HCT116 (cell line): ENCODE results near the gene LCN15. TPM values are rescaled to one million over a fixed set of nuclear protein-coding genes. Genes with fewer than 3 reads are reported as not detected.
A peak's percentile ranks its signal among the peaks of the same experiment; 100 is the strongest.

Experiments used
- ATAC-seq: fragments of 200-7000 bp; cut with Tn5 transposase; 2 replicates; pipeline ENCODE4 v1.9.1; 2020; ENCODE audit warnings: mild to moderate bottlenecking, moderate library complexity
- BruUV-seq: library from RNA; stranded (reverse); fragments of 400-500 nt; replicated peaks from 2 replicates; lab custom pipeline; 2021; lab: Mats Ljungman, UMichigan
- CTCF ChIA-PET: fragments of 300-600 bp; sonication (Branson Sonifier 250); formaldehyde crosslinking; loops from one replicate; lab custom pipeline; 2021; ENCODE audit warnings: antibody characterized with exemption; lab: Charles Lee
- POLR2A ChIA-PET: fragments of 300-600, 350-600 bp; sonication (Branson Sonifier 250); formaldehyde crosslinking; loops from one replicate; lab custom pipeline; 2021; ENCODE audit warnings: antibody characterized with exemption; lab: Charles Lee
- RAD21 ChIA-PET, 2 experiments: fragments of 300-600 bp; sonication (Branson Sonifier 250); formaldehyde crosslinking; loops; one replicate each; lab custom pipeline; 2023; ENCODE audit warnings: low total read pairs in 2 of 2; ENCODE audit not compliant: uncharacterized antibody in 2 of 2, unreplicated experiment in 2 of 2, low non-redundant PET in 1 of 2; lab: Charles Lee
- DNase-seq: peaks from one replicate; pipeline ENCODE4 v3.0.0-alpha.2; 2010; ENCODE audit warnings: low read depth, low spot score
- H2AFZ ChIP-seq: fragments of 200-600 bp; shearing (Covaris generic), sonication (generic); 2 replicates; pipeline ENCODE4 v1.6.1; 2017; ENCODE audit warnings: low read depth, mixed run types, mixed read lengths, antibody characterized with exemption, low read length; ENCODE audit not compliant: poor library complexity, severe bottlenecking
- H3K27ac ChIP-seq: 2 replicates; pipeline ENCODE4 v1.5.1; 2012; ENCODE audit warnings: low read depth, low read length
- H3K27me3 ChIP-seq: fragments of 200-600 bp; sonication (generic); 2 replicates; pipeline ENCODE4 v1.6.1; 2016; ENCODE audit warnings: mixed run types, low read length, mixed read lengths; ENCODE audit not compliant: insufficient read depth
- H3K36me3 ChIP-seq, 2 experiments: fragments of 200-500 bp in 1 of 2; fragments of 200-600 bp in 1 of 2; sonication (Bioruptor generic) in 1 of 2; sonication (generic) in 1 of 2; 2 replicates each; pipeline versions ENCODE4 v1.5.1 to v1.6.1; 2014 to 2016; ENCODE audit warnings: low read length in 2 of 2, inconsistent platforms in 1 of 2, mixed read lengths in 1 of 2, mixed run types in 1 of 2; ENCODE audit not compliant: insufficient read depth in 2 of 2, control insufficient read depth in 1 of 2
- H3K4me1 ChIP-seq, 2 experiments: fragments of 200-600 bp in 1 of 2; sonication (generic) in 1 of 2; 2 replicates each; pipeline versions ENCODE4 v1.5.1 to v1.6.1; 2012 to 2017; ENCODE audit warnings: low read length in 2 of 2, inconsistent platforms in 1 of 2, mild to moderate bottlenecking in 1 of 2, mixed read lengths in 1 of 2, mixed run types in 1 of 2, moderate library complexity in 1 of 2; ENCODE audit not compliant: insufficient read depth in 2 of 2, control insufficient read depth in 1 of 2
- H3K4me2 ChIP-seq: fragments of 200-600 bp; sonication (generic); 2 replicates; pipeline ENCODE4 v1.6.1; 2017; ENCODE audit warnings: mixed run types, low read length, mixed read lengths
- H3K4me3 ChIP-seq, 2 experiments: fragments of 200-600 bp in 1 of 2; sonication (generic) in 1 of 2; replicated peaks in 1 of 2; 2 replicates each; pipeline ENCODE4 v1.5.1; 2011 to 2016; ENCODE audit warnings: low read length in 2 of 2, control low read depth in 1 of 2, low read depth in 1 of 2, mild to moderate bottlenecking in 1 of 2, mixed read lengths in 1 of 2, mixed run types in 1 of 2
- H3K79me2 ChIP-seq: fragments of 200-600 bp; sonication (generic); 2 replicates; pipeline ENCODE4 v1.6.1; 2017; ENCODE audit warnings: mild to moderate bottlenecking, mixed run types, low read length, moderate library complexity, mixed read lengths; ENCODE audit not compliant: insufficient read depth
- H3K9ac ChIP-seq: fragments of 200-600 bp; sonication (generic); 2 replicates; pipeline ENCODE4 v1.6.1; 2016; ENCODE audit warnings: low read length, mixed read lengths
- H3K9me2 ChIP-seq: fragments of 200-600 bp; sonication (generic), shearing (Covaris generic); 2 replicates; pipeline ENCODE4 v1.6.1; 2017; ENCODE audit warnings: mixed run types, mild to moderate bottlenecking, moderate library complexity; ENCODE audit not compliant: insufficient read depth
- H3K9me3 ChIP-seq, 2 experiments: fragments of 200-500 bp in 1 of 2; fragments of 200-600 bp in 1 of 2; sonication (Bioruptor generic) in 1 of 2; sonication (generic) in 1 of 2; 2 replicates each; pipeline ENCODE4 v1.6.1; 2014 to 2017; ENCODE audit warnings: low read length in 2 of 2, mixed read lengths in 2 of 2, inconsistent platforms in 1 of 2, low read depth in 1 of 2, mild to moderate bottlenecking in 1 of 2, mixed run types in 1 of 2, moderate library complexity in 1 of 2; ENCODE audit not compliant: control insufficient read depth in 1 of 2, insufficient read depth in 1 of 2
- H4K20me1 ChIP-seq: fragments of 200-600 bp; sonication (generic), shearing (Covaris generic); 2 replicates; pipeline ENCODE4 v1.6.1; 2017; ENCODE audit warnings: mixed run types, mild to moderate bottlenecking, moderate library complexity; ENCODE audit not compliant: insufficient read depth
- CEBPB ChIP-seq: IDR thresholded peaks from 2 replicates; pipeline ENCODE4 v1.6.1; 2012; ENCODE audit warnings: low read depth
- EZH2 ChIP-seq: fragments of 200-600 bp; sonication (generic); IDR thresholded peaks from 2 replicates; pipeline ENCODE4 v1.6.1; 2017; ENCODE audit warnings: antibody characterized with exemption, mixed run types
- POLR2A ChIP-seq: IDR thresholded peaks from 2 replicates; pipeline ENCODE4 v1.7.0; 2011; ENCODE audit warnings: borderline replicate concordance; ENCODE audit not compliant: insufficient read depth, insufficient read length; ENCODE audit errors: extremely low read depth
- POLR2AphosphoS5 ChIP-seq: IDR thresholded peaks from 2 replicates; pipeline ENCODE4 v1.6.1; 2011; ENCODE audit warnings: mild to moderate bottlenecking, low read depth, low read length, moderate library complexity
- RAD21 ChIP-seq: IDR thresholded peaks from 2 replicates; pipeline ENCODE4 v1.6.1; 2012; ENCODE audit warnings: low read depth, mild to moderate bottlenecking
- SP1 ChIP-seq: IDR thresholded peaks from 2 replicates; pipeline ENCODE4 v1.6.1; 2012; ENCODE audit warnings: low read depth
- SRF ChIP-seq: IDR thresholded peaks from 2 replicates; pipeline ENCODE4 v1.6.1; 2012; ENCODE audit warnings: low read depth
- YY1 ChIP-seq: IDR thresholded peaks from 2 replicates; pipeline ENCODE4 v1.6.1; 2011; ENCODE audit warnings: low read length, low read depth, moderate library complexity, mild to moderate bottlenecking; ENCODE audit not compliant: insufficient replicate concordance; ENCODE audit errors: extremely low read depth
- ZFX ChIP-seq: fragments of 450-650 bp; IDR thresholded peaks from 2 replicates; pipeline ENCODE4 v1.6.1; 2017
- intact Hi-C: fragments of 100-400 bp; cut with micrococcal nuclease; formaldehyde crosslinking; loops from 2 replicates; pipeline ENCODE4 v1.10.0; 2022
- total RNA-seq: library from RNA; stranded (reverse); gene quantifications from one replicate; pipeline ENCODE4 v1.2.1, GENCODE V29; 2021; ENCODE audit not compliant: unreplicated experiment
- TF ChIP-seq, protein P1 (sequence below): IDR thresholded peaks from 2 replicates; pipeline ENCODE4 v1.6.1; 2012

Gene LCN15
- total RNA-seq, 1 experiment from 2014 or later, result 0.76 TPM

DNA sequence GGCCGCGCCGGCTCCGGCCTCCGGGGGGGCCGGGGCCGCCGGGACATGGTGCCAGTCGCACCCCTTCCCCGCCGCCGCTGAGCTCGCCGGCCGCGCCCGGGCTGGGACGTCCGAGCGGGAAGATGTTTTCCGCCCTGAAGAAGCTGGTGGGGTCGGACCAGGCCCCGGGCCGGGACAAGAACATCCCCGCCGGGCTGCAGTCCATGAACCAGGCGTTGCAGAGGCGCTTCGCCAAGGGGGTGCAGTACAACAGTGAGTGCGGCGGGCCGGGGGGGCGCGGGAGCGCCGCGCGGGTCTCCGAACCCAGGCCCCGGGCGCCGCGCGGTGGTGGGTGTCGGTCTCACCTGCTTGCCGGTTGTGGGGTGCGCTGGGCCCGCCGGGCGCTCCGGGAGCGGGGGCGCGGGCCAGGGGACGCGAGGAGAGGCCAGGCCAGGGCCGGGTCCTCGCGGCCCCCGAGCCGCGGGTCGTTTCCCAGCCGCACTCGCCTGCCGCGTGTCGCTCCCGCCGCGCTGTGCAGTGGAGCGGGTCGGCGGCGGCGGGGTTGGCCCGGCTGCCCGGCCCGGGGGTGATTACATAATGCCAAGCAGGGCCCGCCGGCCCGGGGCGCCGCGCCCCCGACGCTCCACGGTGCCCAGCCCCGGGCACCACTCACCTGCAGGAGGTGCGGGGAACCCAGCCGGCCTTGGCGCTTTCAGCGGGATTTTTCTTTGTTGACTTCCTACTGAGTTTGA, 43.9 kb upstream of the LCN15 start:
- Histone ChIP-seq H3K4me3 (peak overlapping the region; percentile 79 to 93), H3K9me2 (no peaks in the 10 kb centered on the region), H4K20me1 (no peaks in the 10 kb centered on the region), H3K4me2 (peak overlapping the region; percentile 74), H3K4me1 (peaks cover 14 to 19% of the 10 kb centered on the region in 2 experiments), H2AFZ (no peak overlapping the region), H3K9ac (peak overlapping the region; percentile 96), H3K79me2 (peaks cover 59% of the 10 kb centered on the region), H3K9me3 (no peaks in the 10 kb centered on the region), H3K36me3 (peaks cover 8 to 14% of the 10 kb centered on the region in 2 experiments; a peak in 3 of 4 replicates), H3K27me3 (no peaks in the 10 kb centered on the region), H3K27ac (peak overlapping the region; percentile 97)
- ChIA-PET RAD21 (no interaction called here), CTCF (no interaction called here), POLR2A (interaction anchor here (1.9 kb wide), 1 partner anchor 8 kb away, joined by 4 read pairs; no protein-coding TSS in a partner anchor)
- TF ChIP-seq, protein P1, sequence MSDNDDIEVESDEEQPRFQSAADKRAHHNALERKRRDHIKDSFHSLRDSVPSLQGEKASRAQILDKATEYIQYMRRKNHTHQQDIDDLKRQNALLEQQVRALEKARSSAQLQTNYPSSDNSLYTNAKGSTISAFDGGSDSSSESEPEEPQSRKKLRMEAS, result no peak
- TF ChIP-seq SP1 (no peak), POLR2AphosphoS5 (no peak), EZH2 (no peak), SRF (no peak), RAD21 (no peak), ZFX (peak; percentile 88; the same call in 1 of the 2 replicates)
- ATAC-seq (peak; percentile 47), DNase-seq (no peak)
- no TSS peak for BruUV-seq
- intact Hi-C loops, result no loop called here

DNA sequence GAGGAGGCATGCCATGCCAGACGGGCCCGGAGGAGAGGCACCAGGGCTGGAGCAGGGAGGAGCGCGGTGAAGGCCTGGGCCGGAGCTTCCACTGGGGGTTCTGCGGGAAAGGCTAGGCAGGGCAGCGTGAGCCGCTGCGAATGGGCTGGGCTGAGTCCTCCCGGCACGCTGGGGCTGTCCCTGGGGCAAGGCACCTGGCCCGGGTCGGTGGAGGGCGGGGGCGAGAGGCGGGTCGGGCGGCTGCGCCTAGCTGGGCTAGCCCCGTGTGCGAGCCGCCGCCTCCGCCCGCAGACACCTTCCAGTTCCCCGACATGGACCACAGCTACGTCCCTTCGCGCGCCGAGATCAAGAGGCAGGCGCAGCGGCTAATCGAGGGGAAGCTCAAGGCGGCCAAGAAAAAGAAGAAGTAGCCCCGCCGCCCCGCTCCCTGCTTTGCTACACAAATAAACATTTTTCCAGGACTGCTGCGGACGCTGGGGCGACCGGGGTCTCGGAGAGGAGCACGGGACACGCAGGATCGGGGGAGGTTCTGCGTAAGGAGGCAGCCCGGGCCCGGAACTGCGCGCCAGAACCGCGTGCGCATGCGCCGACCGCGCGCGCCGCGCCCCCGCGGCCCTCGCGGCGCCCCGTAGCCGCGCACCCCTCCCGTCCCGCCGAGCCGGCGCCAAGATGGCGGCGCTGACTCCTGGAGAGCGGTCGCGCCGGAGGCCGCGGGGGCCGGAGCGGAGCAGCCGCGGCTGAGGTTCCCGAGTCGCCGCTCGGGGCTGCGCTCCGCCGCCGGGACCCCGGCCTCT, 43.2 kb upstream of the LCN15 start, which contains the start of gene RABL6:
RABL6 (plus strand) TSS at position 668 of the 794 bp plus-strand sequence. CDS start 249 bp downstream, outside the sequence.
- H3K4me3 ChIP-seq, result peak within 1 kb of the TSS; percentile 79 to 93
- ChIA-PET CTCF (interaction anchor here (0.9 kb wide), 1 partner anchor 222 kb away, joined by 3 read pairs; no protein-coding TSS in a partner anchor), POLR2A (no interaction called here), RAD21 (no interaction called here)
- peak within 1 kb of the TSS; percentile 96 for H3K9ac ChIP-seq
- peaks cover 51% of the 10 kb centered on the region for H3K79me2 ChIP-seq
- H2AFZ ChIP-seq, result no peak within 1 kb of the TSS
- peaks cover 8 to 11% of the 10 kb centered on the region in 2 experiments; a peak in 3 of 4 replicates for H3K36me3 ChIP-seq
- TF ChIP-seq YY1, result peak; percentile 95
- TF ChIP-seq POLR2A, result peak; percentile 89
- TF ChIP-seq CEBPB, result no peak
- peak; percentile 92 for TF ChIP-seq POLR2AphosphoS5
- ATAC-seq (peak; percentile 86), DNase-seq (no peak)
- no peaks in the 10 kb centered on the region for H3K27me3 ChIP-seq
- H4K20me1 ChIP-seq, result no peaks in the 10 kb centered on the region
- BruUV-seq, result TSS peak; percentile 68
- H3K27ac ChIP-seq, result peak within 1 kb of the TSS; percentile 97
- peak within 1 kb of the TSS; percentile 90 for H3K4me2 ChIP-seq
- no peaks in the 10 kb centered on the region for H3K9me2 ChIP-seq
- no peaks in the 10 kb centered on the region for H3K9me3 ChIP-seq
- H3K4me1 ChIP-seq, result peaks cover 14 to 19% of the 10 kb centered on the region in 2 experiments
- intact Hi-C loops, result no loop called here
